ENCODE results near the gene RNF220. TPM values are rescaled to one million over a fixed set of nuclear protein-coding genes. Genes with fewer than 3 reads are reported as not detected.
A peak's percentile ranks its signal among the peaks of the same experiment; 100 is the strongest.

RNF220 gene
- total RNA-seq, 1 donor from 2014 or later = 47.1 TPM

GRCh38 chr1:44380666-44381177 is 24.3 kb upstream of the RNF220 start:
- no peak overlapping the region for H3K4me3 Mint-ChIP-seq (ENCODE audit: unreplicated experiment)
- FAIRE-seq = no peak
- H3K36me3 Mint-ChIP-seq (ENCODE audit: low read depth, unreplicated experiment) = peaks cover 1% of the 10 kb centered on the region
- Histone ChIP-seq H3K27me3 (ENCODE audit: insufficient read depth, low read length) (no peaks in the 10 kb centered on the region), H4K20me1 (ENCODE audit: insufficient read depth, low read length) (no peaks in the 10 kb centered on the region), H3K9me3 (ENCODE audit: insufficient read depth, low read depth, low read length) (no peaks in the 10 kb centered on the region), H3K9ac (ENCODE audit: low read length) (no peak overlapping the region), H3K36me3 (ENCODE audit: insufficient read depth, low read length) (no peaks in the 10 kb centered on the region), H3K27ac (ENCODE audit: low read depth, low read length) (no peak overlapping the region), H3K4me1 (ENCODE audit: insufficient read depth, low read length) (no peaks in the 10 kb centered on the region), H2AFZ (ENCODE audit: low read depth, low read length) (no peak overlapping the region), H3K79me2 (ENCODE audit: insufficient read depth, low read length) (no peaks in the 10 kb centered on the region), H3K4me2 (ENCODE audit: low read length) (no peak overlapping the region), H3K4me3 (ENCODE audit: insufficient read depth, low read depth, low read length) (no peak overlapping the region)
- H3K9me3 Mint-ChIP-seq (ENCODE audit: unreplicated experiment) = no peaks in the 10 kb centered on the region
- peaks cover 2% of the 10 kb centered on the region for H3K4me1 Mint-ChIP-seq (ENCODE audit: low read depth, unreplicated experiment)
- peaks cover 21% of the 10 kb centered on the region for H3K27me3 Mint-ChIP-seq (ENCODE audit: low read depth, unreplicated experiment)
- TF ChIP-seq EZH2 (IDR thresholded peaks at IDR 0.05; ENCODE audit: insufficient read depth, low read length) = no peak
- no peak for TF ChIP-seq CTCF (IDR thresholded peaks at IDR 0.05; ENCODE audit: insufficient read depth, low read depth, low read length)
- H3K27ac Mint-ChIP-seq (ENCODE audit: unreplicated experiment) = no peak overlapping the region
- DNase-seq (ENCODE audit: low read depth) = no peak

DNA sequence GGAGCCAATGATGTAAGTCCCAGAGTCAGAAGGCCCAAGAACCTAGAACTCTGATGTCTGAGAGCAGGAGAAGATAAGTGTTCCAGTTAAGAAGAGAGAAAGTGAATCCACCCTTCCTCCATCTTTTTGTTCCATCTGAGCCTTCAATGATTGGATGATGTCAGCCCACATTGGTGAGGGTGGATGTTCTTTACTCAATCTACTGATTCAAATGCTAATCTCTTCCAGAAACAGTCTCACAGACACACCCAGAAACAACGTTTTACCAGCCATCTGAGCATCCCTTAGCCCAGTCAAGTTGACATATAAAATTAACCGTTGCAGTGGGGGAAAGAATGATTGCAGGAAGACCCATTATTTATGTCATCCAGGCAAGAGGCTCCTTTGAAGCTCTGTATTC is 16.5 kb upstream of the RNF220 start:
- Histone ChIP-seq H3K27ac (ENCODE audit: low read depth, low read length) (no peak overlapping the region), H3K36me3 (ENCODE audit: insufficient read depth, low read length) (no peaks in the 10 kb centered on the region), H3K9me3 (ENCODE audit: insufficient read depth, low read depth, low read length) (no peaks in the 10 kb centered on the region), H3K4me1 (ENCODE audit: insufficient read depth, low read length) (peaks cover 10% of the 10 kb centered on the region), H3K4me3 (ENCODE audit: insufficient read depth, low read depth, low read length) (no peak overlapping the region), H4K20me1 (ENCODE audit: insufficient read depth, low read length) (no peaks in the 10 kb centered on the region), H3K4me2 (ENCODE audit: low read length) (no peak overlapping the region), H3K27me3 (ENCODE audit: insufficient read depth, low read length) (no peaks in the 10 kb centered on the region), H2AFZ (ENCODE audit: low read depth, low read length) (no peak overlapping the region), H3K9ac (ENCODE audit: low read length) (no peak overlapping the region), H3K79me2 (ENCODE audit: insufficient read depth, low read length) (no peaks in the 10 kb centered on the region)
- H3K27me3 Mint-ChIP-seq (ENCODE audit: low read depth, unreplicated experiment) = no peaks in the 10 kb centered on the region
- peaks cover 2% of the 10 kb centered on the region for H3K4me1 Mint-ChIP-seq (ENCODE audit: low read depth, unreplicated experiment)
- FAIRE-seq (no peak), DNase-seq (ENCODE audit: low read depth) (no peak)
- H3K27ac Mint-ChIP-seq (ENCODE audit: unreplicated experiment) = no peak overlapping the region
- H3K36me3 Mint-ChIP-seq (ENCODE audit: low read depth, unreplicated experiment) = no peaks in the 10 kb centered on the region
- TF ChIP-seq CTCF (IDR thresholded peaks at IDR 0.05; ENCODE audit: insufficient read depth, low read depth, low read length) = no peak
- TF ChIP-seq EZH2 (IDR thresholded peaks at IDR 0.05; ENCODE audit: insufficient read depth, low read length) = no peak
- H3K4me3 Mint-ChIP-seq (ENCODE audit: unreplicated experiment) = no peak overlapping the region
- no peaks in the 10 kb centered on the region for H3K9me3 Mint-ChIP-seq (ENCODE audit: unreplicated experiment)

- H2AFZ ChIP-seq (ENCODE audit: low read depth, low read length) = no peak overlapping the region
- no peak for FAIRE-seq
Observed at GRCh38 chr1:44389437-44389836, 15.6 kb upstream of the RNF220 start.

More at GRCh38 chr1:44389437-44389836, 15.6 kb upstream of the RNF220 start:
- TF ChIP-seq CTCF (IDR thresholded peaks at IDR 0.05; ENCODE audit: insufficient read depth, low read depth, low read length) = no peak
- no peak for TF ChIP-seq EZH2 (IDR thresholded peaks at IDR 0.05; ENCODE audit: insufficient read depth, low read length)
- Histone ChIP-seq H4K20me1 (ENCODE audit: insufficient read depth, low read length) (no peaks in the 10 kb centered on the region), H3K27me3 (ENCODE audit: insufficient read depth, low read length) (peaks cover 3% of the 10 kb centered on the region), H3K79me2 (ENCODE audit: insufficient read depth, low read length) (no peaks in the 10 kb centered on the region), H3K36me3 (ENCODE audit: insufficient read depth, low read length) (no peaks in the 10 kb centered on the region), H3K27ac (ENCODE audit: low read depth, low read length) (peak overlapping the region; percentile 45), H3K4me2 (ENCODE audit: low read length) (no peak overlapping the region), H3K9ac (ENCODE audit: low read length) (peak overlapping the region; percentile 54), H3K4me1 (ENCODE audit: insufficient read depth, low read length) (peaks cover 10% of the 10 kb centered on the region), H3K9me3 (ENCODE audit: insufficient read depth, low read depth, low read length) (no peaks in the 10 kb centered on the region), H3K4me3 (ENCODE audit: insufficient read depth, low read depth, low read length) (no peak overlapping the region)
- H3K4me3 Mint-ChIP-seq (ENCODE audit: unreplicated experiment) = no peak overlapping the region
- no peak for DNase-seq (ENCODE audit: low read depth)
- H3K27ac Mint-ChIP-seq (ENCODE audit: unreplicated experiment) = no peak overlapping the region
- no peaks in the 10 kb centered on the region for H3K9me3 Mint-ChIP-seq (ENCODE audit: unreplicated experiment)
- H3K27me3 Mint-ChIP-seq (ENCODE audit: low read depth, unreplicated experiment) = peaks cover 3% of the 10 kb centered on the region
- H3K4me1 Mint-ChIP-seq (ENCODE audit: low read depth, unreplicated experiment) = no peaks in the 10 kb centered on the region
- no peaks in the 10 kb centered on the region for H3K36me3 Mint-ChIP-seq (ENCODE audit: low read depth, unreplicated experiment)

Data from astrocyte (in vitro differentiated cells and primary cell).